Activated gamma-delta T cell (primary cell): ENCODE data around the gene CCNL2.
"Not testable (repeated sequence)": the region's sequence is repeated elsewhere in the genome, so short reads cannot be mapped to it uniquely, and the experiment has no call there.

Experiments used
- DNase-seq: peaks from one replicate; lab custom pipeline; 2025; lab: John Stamatoyannopoulos, UW

The CCNL2 gene

GRCh38 chr1:1399872-1400575 is 889 bp upstream of the CCNL2 start:
- DNase-seq = no peak

GRCh38 chr1:1398677-1399186 is 403 bp downstream of the CCNL2 start:
- DNase-seq = no peak

GRCh38 chr1:1397839-1398523 is 1.2 kb downstream of the CCNL2 start:
- DNase-seq = no peak

GRCh38 chr1:1395166-1395565 is 4.0 kb downstream of the CCNL2 start:
- no peak for DNase-seq

- no peak for DNase-seq
These were observed 5.0 kb downstream of the CCNL2 start for GRCh38 chr1:1394116-1394515.

GRCh38 chr1:1393428-1393827 is 5.7 kb downstream of the CCNL2 start:
- no peak for DNase-seq

- no peak for DNase-seq
These were observed 6.1 kb downstream of the CCNL2 start for GRCh38 chr1:1393014-1393413.

- DNase-seq = no peak
These were observed 7.9 kb downstream of the CCNL2 start for GRCh38 chr1:1391225-1391624.

GRCh38 chr1:1390675-1391074 is 8.5 kb downstream of the CCNL2 start:
- DNase-seq = no peak

- DNase-seq = no peak
These were observed 11.1 kb downstream of the CCNL2 start for GRCh38 chr1:1388078-1388472.

GRCh38 chr1:1387098-1388077 is 11.7 kb downstream of the CCNL2 start:
- no peak for DNase-seq

- DNase-seq = no peak
These were observed 13.2 kb downstream of the CCNL2 start for GRCh38 chr1:1385931-1386330.

- not testable (repeated sequence) for DNase-seq
These were observed 13.8 kb downstream of the CCNL2 start for GRCh38 chr1:1385339-1385738.

- DNase-seq = no peak
These were observed 17.8 kb downstream of the CCNL2 start for GRCh38 chr1:1381294-1381693.

- no peak for DNase-seq
These were observed 18.3 kb downstream of the CCNL2 start for GRCh38 chr1:1380860-1381259.

GRCh38 chr1:1377540-1378205 is 21.5 kb downstream of the CCNL2 start:
- no peak for DNase-seq

- no peak for DNase-seq
These were observed 22.4 kb downstream of the CCNL2 start for GRCh38 chr1:1376551-1377226.

- DNase-seq = peak; percentile 75
These were observed 24.0 kb downstream of the CCNL2 start, which contains the start of gene AURKAIP1 for GRCh38 chr1:1374929-1375662. Gene AURKAIP1 (minus strand): TSS chr1:1375207. CDS start chr1:1374756, 451 bp downstream.

GRCh38 chr1:1374589-1374928 is 24.6 kb downstream of the CCNL2 start:
- no peak for DNase-seq

GRCh38 chr1:1373815-1374588 is 25.1 kb downstream of the CCNL2 start:
- DNase-seq = no peak
